ENCODE data around the gene CMAS. TPM values are rescaled to one million over a fixed set of nuclear protein-coding genes. Genes with fewer than 3 reads are reported as not detected.
"Not testable (repeated sequence)": the region's sequence is repeated elsewhere in the genome, so short reads cannot be mapped to it uniquely, and the experiment has no call there.

The CMAS gene
- total RNA-seq, 6 experiments from 2014 or later, result 27.7 to 37.0 (median 35.7) TPM

DNA sequence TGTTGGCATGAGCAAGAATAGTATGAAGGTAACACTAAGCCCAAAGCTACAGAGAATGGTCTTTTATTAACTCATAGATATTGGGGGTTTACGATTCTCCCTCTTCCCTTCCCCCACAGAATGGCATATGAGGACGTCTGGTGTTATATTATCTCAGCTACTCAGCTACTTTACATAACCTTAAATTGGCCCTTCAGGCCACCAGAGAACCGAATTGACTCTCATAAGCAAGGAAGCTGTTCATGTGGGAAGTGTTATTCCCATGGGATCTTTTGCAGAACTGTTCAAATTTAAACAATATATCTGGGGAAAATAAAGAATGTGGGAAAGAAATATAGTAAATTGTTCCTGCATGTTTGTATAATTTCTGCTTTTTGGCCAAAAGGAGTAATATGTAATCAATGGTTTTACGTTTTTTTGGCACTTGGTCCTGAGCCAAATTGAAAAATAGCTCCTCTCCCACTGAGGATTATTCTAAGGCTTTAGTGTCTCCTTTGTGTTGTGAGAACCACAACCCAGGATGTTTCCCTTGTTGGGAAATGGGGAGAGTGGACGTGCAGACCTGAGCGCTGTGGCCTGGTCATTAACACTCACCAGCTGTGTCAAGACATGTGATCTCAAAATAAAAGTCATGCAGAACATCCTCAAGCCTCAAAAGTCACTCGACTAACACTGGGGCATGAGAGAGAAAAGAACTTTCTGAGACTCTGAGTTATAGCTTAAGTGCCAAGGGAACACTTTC lies 31.8 kb upstream of the CMAS start:
- TF ChIP-seq, protein P1, sequence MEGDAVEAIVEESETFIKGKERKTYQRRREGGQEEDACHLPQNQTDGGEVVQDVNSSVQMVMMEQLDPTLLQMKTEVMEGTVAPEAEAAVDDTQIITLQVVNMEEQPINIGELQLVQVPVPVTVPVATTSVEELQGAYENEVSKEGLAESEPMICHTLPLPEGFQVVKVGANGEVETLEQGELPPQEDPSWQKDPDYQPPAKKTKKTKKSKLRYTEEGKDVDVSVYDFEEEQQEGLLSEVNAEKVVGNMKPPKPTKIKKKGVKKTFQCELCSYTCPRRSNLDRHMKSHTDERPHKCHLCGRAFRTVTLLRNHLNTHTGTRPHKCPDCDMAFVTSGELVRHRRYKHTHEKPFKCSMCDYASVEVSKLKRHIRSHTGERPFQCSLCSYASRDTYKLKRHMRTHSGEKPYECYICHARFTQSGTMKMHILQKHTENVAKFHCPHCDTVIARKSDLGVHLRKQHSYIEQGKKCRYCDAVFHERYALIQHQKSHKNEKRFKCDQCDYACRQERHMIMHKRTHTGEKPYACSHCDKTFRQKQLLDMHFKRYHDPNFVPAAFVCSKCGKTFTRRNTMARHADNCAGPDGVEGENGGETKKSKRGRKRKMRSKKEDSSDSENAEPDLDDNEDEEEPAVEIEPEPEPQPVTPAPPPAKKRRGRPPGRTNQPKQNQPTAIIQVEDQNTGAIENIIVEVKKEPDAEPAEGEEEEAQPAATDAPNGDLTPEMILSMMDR (IDR thresholded peaks at IDR 0.05), result no peak
- H3K36me3 Mint-ChIP-seq (ENCODE audit: low read depth), result no peaks in the 10 kb centered on the region
- H3K27ac Mint-ChIP-seq, result no peak overlapping the region
- H3K9me3 Mint-ChIP-seq, result no peaks in the 10 kb centered on the region
- H3K4me3 Mint-ChIP-seq, result no peak overlapping the region
- no peak for DNase-seq
- no peaks in the 10 kb centered on the region; the same call in 1 of the 2 replicates for H3K4me1 Mint-ChIP-seq (ENCODE audit: low read depth)
- H3K27me3 Mint-ChIP-seq (ENCODE audit: insufficient read depth), result no peaks in the 10 kb centered on the region; the same call in none of the 2 replicates

DNA sequence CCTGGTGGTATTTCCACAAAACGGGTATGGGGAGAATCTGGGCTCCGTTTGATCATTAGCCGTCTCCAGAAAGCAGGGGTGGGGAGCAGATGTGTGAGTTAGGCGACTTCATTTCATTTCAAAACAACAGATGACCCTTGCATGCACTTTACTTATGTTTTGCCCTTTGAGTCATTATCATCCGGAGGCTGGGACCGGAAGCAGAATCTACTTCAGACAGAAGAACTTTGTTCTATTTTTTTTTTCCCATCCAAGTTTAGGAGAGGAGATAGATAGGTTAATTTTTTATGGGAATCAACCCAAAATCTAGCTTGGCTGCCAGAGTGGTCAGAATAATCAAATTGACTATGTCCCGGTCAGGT lies 31.3 kb upstream of the CMAS start:
- no peak for DNase-seq
- Mint-ChIP-seq H3K27ac (no peak overlapping the region), H3K4me1 (ENCODE audit: low read depth) (no peaks in the 10 kb centered on the region; the same call in 1 of the 2 replicates), H3K9me3 (no peaks in the 10 kb centered on the region), H3K27me3 (ENCODE audit: insufficient read depth) (no peaks in the 10 kb centered on the region; the same call in none of the 2 replicates), H3K4me3 (no peak overlapping the region), H3K36me3 (ENCODE audit: low read depth) (no peaks in the 10 kb centered on the region)
- TF ChIP-seq, protein P1 (IDR thresholded peaks at IDR 0.05), result no peak

DNA sequence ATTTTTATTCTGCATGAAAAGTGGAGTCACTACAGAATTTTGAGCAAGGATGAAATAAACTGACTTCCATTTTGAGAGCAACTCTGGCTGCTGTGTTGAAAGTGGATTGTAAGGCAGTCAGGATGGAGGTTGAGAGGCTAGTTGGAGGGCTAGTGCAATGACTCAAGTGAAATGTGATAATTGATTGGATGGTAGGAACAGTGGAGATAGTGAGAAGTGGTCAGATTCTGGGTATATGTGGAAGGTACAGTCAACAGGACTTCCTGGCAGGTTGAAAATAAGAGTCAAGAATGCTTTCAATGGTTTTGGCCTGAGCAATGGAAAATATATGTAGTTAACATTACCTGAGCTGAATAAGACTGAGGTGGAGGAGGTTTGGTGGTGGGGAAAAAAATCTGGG lies 29.0 kb upstream of the CMAS start:
- TF ChIP-seq, protein P1 (IDR thresholded peaks at IDR 0.05), result no peak
- Mint-ChIP-seq H3K27me3 (ENCODE audit: insufficient read depth) (no peaks in the 10 kb centered on the region; the same call in 1 of the 2 replicates), H3K36me3 (ENCODE audit: low read depth) (no peaks in the 10 kb centered on the region), H3K27ac (no peak overlapping the region), H3K4me3 (no peak overlapping the region), H3K4me1 (ENCODE audit: low read depth) (peaks cover 13% of the 10 kb centered on the region; the same call in 1 of the 2 replicates), H3K9me3 (no peaks in the 10 kb centered on the region)
- DNase-seq, result no peak

DNA sequence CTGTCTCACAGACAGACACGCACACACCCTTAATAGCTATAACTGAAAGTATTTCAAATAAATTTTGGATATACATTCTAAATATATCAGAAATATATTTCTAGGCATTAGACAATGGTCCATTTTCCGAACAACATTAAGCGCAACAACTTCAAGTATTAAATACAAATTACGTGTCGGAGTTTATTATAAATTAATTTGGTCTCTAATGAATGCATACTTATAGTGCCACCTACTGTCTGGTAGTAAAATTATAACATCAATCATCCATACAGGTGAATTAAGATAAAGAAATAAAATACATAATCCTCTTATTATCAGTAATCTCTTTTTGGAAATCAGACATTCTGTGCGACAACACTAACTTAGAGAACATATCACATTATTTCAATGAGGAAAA lies 27.2 kb upstream of the CMAS start:
- no peak overlapping the region for H3K4me3 Mint-ChIP-seq
- H3K4me1 Mint-ChIP-seq (ENCODE audit: low read depth), result peaks cover 13% of the 10 kb centered on the region; the same call in 1 of the 2 replicates
- TF ChIP-seq, protein P1 (IDR thresholded peaks at IDR 0.05), result peak; percentile 76
- no peak overlapping the region for H3K27ac Mint-ChIP-seq
- no peak for DNase-seq
- peaks cover 6% of the 10 kb centered on the region; the same call in 1 of the 2 replicates for H3K27me3 Mint-ChIP-seq (ENCODE audit: insufficient read depth)
- no peaks in the 10 kb centered on the region for H3K36me3 Mint-ChIP-seq (ENCODE audit: low read depth)
- H3K9me3 Mint-ChIP-seq, result no peaks in the 10 kb centered on the region

GRCh38 chr12:22023489-22023888 lies 22.5 kb upstream of the CMAS start:
- H3K27me3 Mint-ChIP-seq (ENCODE audit: insufficient read depth); H3K9me3 Mint-ChIP-seq; H3K36me3 Mint-ChIP-seq (ENCODE audit: low read depth); H3K4me3 Mint-ChIP-seq; H3K27ac Mint-ChIP-seq; DNase-seq: not testable (repeated sequence)
- peaks cover 24% of the 10 kb centered on the region; the same call in 1 of the 2 replicates for H3K4me1 Mint-ChIP-seq (ENCODE audit: low read depth)

DNA sequence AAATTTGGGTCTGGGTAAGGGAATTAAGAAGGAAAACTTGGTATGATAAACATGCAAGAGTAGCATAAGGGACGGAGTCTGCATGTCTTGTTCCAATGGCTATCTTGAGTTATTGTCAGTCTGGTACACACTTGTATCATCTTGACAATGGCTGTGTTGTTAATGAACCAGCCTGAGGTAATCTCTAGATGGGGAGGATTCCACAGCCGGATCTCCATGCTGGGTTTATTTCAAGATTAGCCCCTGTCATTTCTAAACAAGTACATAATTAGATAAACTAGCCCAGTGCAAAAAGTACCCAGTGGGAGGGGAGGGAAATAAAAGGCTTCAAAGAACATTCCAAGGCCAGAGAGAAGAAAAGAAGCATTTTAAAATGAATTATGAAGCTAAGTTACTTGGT lies 16.5 kb upstream of the CMAS start:
- Mint-ChIP-seq H3K9me3 (no peaks in the 10 kb centered on the region), H3K4me3 (no peak overlapping the region), H3K4me1 (ENCODE audit: low read depth) (peaks cover 15% of the 10 kb centered on the region), H3K36me3 (ENCODE audit: low read depth) (no peaks in the 10 kb centered on the region), H3K27ac (no peak overlapping the region), H3K27me3 (ENCODE audit: insufficient read depth) (peaks cover 4% of the 10 kb centered on the region; the same call in 1 of the 2 replicates)
- TF ChIP-seq, protein P1 (IDR thresholded peaks at IDR 0.05), result no peak
- DNase-seq, result no peak
